Measurements from ENCODE around the gene OPCML.

Gene OPCML

GRCh38 chr11:132838627-132839026 lies 693.7 kb downstream of the OPCML start:
- no peak overlapping the region for H3K4me3 ChIP-seq (replicated peaks; ENCODE audit: insufficient read depth, low read length)
- peak in 1 of 2 experiments; percentile 5 for DNase-seq (ENCODE audit: low read depth in 1 of 2, low spot score in 1 of 2)
- H3K27ac ChIP-seq (replicated peaks), result no peak overlapping the region
- H3K27me3 ChIP-seq (ENCODE audit: insufficient read depth, poor library complexity, severe bottlenecking), result no peaks in the 10 kb centered on the region
- TF ChIP-seq GABPA (IDR thresholded peaks at IDR 0.05; ENCODE audit: low read depth), result no peak

- TF ChIP-seq REST (IDR thresholded peaks at IDR 0.05; ENCODE audit: insufficient replicate concordance, low read depth), result no peak
- TF ChIP-seq GABPA (IDR thresholded peaks at IDR 0.05; ENCODE audit: low read depth), result no peak
- TF ChIP-seq POLR2AphosphoS5 (IDR thresholded peaks at IDR 0.05; ENCODE audit: low read depth), result no peak
- TF ChIP-seq CTCF (IDR thresholded peaks at IDR 0.05; ENCODE audit: insufficient read depth, low read length), result no peak
- TF ChIP-seq SPI1 (IDR thresholded peaks at IDR 0.05; ENCODE audit: borderline replicate concordance, low read depth), result no peak
- H3K27me3 ChIP-seq (ENCODE audit: insufficient read depth, poor library complexity, severe bottlenecking), result no peaks in the 10 kb centered on the region
- no peak overlapping the region for H3K27ac ChIP-seq (replicated peaks)
- no peak for DNase-seq (ENCODE audit: low read depth in 1 of 2, low spot score in 1 of 2)
- H3K4me3 ChIP-seq (replicated peaks; ENCODE audit: insufficient read depth, low read length), result no peak overlapping the region
Measured at GRCh38 chr11:132831272-132831671, 701.0 kb downstream of the OPCML start.

GRCh38 chr11:132824642-132825041 lies 707.7 kb downstream of the OPCML start:
- Histone ChIP-seq H3K4me3 (replicated peaks; ENCODE audit: insufficient read depth, low read length) (no peak overlapping the region), H3K27ac (replicated peaks) (no peak overlapping the region), H3K27me3 (ENCODE audit: insufficient read depth, poor library complexity, severe bottlenecking) (no peaks in the 10 kb centered on the region)
- no peak for TF ChIP-seq SPI1 (IDR thresholded peaks at IDR 0.05; ENCODE audit: borderline replicate concordance, low read depth)
- TF ChIP-seq GABPA (IDR thresholded peaks at IDR 0.05; ENCODE audit: low read depth), result no peak
- DNase-seq (ENCODE audit: low read depth in 1 of 2, low spot score in 1 of 2), result no peak

GRCh38 chr11:132822276-132822675 lies 710.0 kb downstream of the OPCML start:
- Histone ChIP-seq H3K4me3 (replicated peaks; ENCODE audit: insufficient read depth, low read length) (no peak overlapping the region), H3K27ac (replicated peaks) (no peak overlapping the region), H3K27me3 (ENCODE audit: insufficient read depth, poor library complexity, severe bottlenecking) (no peaks in the 10 kb centered on the region)
- TF ChIP-seq CTCF (IDR thresholded peaks at IDR 0.05; ENCODE audit: insufficient read depth, low read length) (no peak), GABPA (IDR thresholded peaks at IDR 0.05; ENCODE audit: low read depth) (no peak), SPI1 (IDR thresholded peaks at IDR 0.05; ENCODE audit: borderline replicate concordance, low read depth) (no peak), REST (IDR thresholded peaks at IDR 0.05; ENCODE audit: insufficient replicate concordance, low read depth) (no peak), POLR2AphosphoS5 (IDR thresholded peaks at IDR 0.05; ENCODE audit: low read depth) (no peak)
- DNase-seq (ENCODE audit: low read depth in 1 of 2, low spot score in 1 of 2), result no peak

GRCh38 chr11:132821499-132821898 lies 710.8 kb downstream of the OPCML start:
- no peak for TF ChIP-seq SPI1 (IDR thresholded peaks at IDR 0.05; ENCODE audit: borderline replicate concordance, low read depth)
- no peak for TF ChIP-seq REST (IDR thresholded peaks at IDR 0.05; ENCODE audit: insufficient replicate concordance, low read depth)
- TF ChIP-seq CTCF (IDR thresholded peaks at IDR 0.05; ENCODE audit: insufficient read depth, low read length), result no peak
- no peak for DNase-seq (ENCODE audit: low read depth in 1 of 2, low spot score in 1 of 2)
- Histone ChIP-seq H3K27ac (replicated peaks) (no peak overlapping the region), H3K4me3 (replicated peaks; ENCODE audit: insufficient read depth, low read length) (no peak overlapping the region), H3K27me3 (ENCODE audit: insufficient read depth, poor library complexity, severe bottlenecking) (no peaks in the 10 kb centered on the region)

Data from HL-60 (cell line).